Fibroblast of skin of left quadriceps (primary cell): ENCODE results near the gene MIPOL1.
A peak's percentile ranks its signal among the peaks of the same experiment; 100 is the strongest.
"Not testable (repeated sequence)": the region's sequence is repeated elsewhere in the genome, so short reads cannot be mapped to it uniquely, and the experiment has no call there.

ENCODE experiments used
- DNase-seq, 2 experiments: peaks; one replicate each; pipeline ENCODE4 v3.0.0-alpha.2; 2013; ENCODE audit warnings: low read depth in 2 of 2

Gene MIPOL1

DNA sequence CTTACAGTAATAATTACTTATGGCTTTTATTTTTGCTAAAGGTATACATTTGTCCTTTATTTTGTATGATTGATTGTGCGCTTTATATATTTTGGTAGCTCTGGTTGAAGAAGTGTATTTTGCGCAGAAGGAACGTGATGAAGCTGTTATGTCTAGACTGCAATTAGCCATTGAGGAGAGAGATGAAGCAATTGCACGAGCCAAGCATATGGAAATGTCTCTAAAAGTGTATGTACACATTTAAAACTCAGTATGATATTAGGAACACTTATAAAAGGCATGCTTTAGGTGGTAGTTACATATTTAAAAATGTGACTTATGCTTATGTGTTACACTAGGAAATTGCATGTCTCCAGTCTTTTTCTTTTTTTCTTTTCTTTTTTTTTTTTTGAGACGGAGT, 87.5 kb downstream of the MIPOL1 start:
- no peak for DNase-seq

DNA sequence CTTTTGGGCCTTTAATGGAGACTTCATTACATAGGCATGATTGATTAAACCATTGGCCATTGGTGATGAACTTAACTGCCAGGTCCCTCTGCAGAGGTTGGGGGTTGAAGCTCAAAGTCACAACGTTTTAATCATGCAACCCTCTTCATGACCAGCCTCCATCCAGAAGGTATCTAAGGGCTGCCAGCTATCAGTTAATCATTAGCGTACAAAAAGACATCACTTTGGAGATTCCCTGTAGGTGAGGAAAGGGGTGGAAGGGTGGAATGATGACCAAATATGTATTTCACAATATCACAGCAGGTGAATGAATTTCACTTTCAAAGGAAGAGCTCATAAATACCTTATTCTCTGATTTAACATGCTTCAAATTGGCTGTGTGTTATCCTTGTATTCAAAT, 92.0 kb downstream of the MIPOL1 start:
- DNase-seq: no peak

DNA sequence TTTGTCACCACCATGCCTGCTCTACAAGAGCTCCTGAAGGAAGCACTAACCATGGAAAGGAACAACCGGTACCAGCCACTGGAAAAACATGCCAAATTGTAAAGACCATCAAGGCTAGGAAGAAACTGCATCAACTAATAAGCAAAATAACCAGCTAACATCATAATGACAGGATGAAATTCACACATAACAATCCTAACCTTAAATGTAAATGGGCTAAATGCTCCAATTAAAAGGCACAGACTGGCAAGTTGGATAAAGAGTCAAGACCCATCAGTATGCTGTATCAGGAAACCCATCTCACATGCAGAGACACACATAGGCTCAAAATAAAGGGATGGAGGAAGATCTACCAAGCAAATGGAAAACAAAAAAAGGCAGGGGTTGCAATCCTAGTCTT, 97.5 kb downstream of the MIPOL1 start:
- not testable (repeated sequence) for DNase-seq

DNA sequence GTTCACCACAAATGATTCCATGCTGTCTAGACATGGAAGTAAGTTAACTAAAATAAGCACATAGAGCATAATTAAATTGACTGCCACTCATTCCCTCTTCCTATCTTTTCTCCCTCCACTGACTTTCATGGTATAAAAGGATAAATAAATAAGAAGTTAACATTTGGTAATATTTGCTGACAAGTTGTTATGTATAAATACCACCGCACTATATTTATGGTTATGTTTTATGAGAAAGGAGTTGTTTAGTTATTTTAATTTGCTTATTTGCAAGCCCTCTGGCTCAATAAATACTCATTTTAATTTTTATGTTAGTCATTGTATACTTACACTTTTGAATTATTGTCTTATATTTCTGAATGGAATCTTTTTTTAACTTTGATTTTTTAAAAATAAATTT, 113.5 kb downstream of the MIPOL1 start:
- no peak for DNase-seq

DNA sequence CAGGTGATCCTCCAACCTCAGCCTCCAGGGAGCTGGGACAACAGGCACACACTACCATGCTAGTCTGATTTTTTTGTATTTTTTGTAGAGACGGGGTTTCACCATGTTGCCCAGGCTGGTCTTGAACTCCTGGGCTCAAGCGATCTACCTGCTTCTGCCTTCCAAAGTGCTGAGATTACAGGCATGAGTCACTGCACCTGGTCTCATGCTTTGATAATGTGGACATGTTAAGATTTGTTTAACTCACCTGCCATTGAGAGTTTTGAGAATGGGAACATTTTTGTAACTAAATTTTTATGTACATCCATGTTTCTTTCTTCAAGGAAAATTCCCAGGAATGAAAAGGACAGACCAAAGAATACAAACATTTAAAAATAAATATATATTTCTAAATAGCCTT, 121.2 kb downstream of the MIPOL1 start:
- DNase-seq: no peak

DNA sequence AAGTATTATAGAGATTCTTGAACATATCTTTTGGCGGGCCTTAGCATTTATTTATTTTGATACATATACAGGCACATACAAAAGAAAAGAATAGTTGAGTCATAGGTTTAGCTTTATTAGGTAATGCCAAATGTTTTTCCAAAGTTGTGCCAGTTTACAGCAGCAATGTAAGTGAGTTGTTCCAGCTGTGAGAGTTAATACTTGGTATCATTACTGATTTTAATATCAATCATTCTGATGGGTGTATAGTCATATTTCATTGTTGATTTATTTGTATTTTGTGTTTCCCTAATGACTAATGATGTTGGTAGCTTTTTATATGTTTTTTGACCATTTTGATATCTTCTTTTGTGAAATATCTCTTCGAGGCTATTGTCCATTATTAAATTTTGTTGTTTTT, 122.4 kb downstream of the MIPOL1 start:
- DNase-seq: no peak

DNA sequence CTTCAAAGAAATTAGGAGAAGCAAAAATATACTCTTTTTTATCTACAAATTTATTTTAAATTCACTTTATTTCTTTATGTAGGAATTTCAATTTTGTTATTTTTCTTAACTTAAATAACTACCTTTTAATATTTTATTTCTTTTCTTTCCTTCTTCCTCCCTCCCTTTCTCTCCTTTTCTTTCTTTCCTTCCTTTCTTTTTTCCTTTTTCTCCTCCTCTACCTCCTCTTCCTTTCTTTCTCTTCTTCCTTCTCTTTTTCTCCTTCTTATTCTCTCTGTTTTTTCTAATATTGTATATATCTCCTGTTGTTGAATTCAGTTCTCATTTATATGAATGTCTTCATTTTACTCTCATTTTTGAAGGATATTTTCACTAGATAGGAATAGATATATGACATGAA, 127.6 kb downstream of the MIPOL1 start:
- no peak for DNase-seq

DNA sequence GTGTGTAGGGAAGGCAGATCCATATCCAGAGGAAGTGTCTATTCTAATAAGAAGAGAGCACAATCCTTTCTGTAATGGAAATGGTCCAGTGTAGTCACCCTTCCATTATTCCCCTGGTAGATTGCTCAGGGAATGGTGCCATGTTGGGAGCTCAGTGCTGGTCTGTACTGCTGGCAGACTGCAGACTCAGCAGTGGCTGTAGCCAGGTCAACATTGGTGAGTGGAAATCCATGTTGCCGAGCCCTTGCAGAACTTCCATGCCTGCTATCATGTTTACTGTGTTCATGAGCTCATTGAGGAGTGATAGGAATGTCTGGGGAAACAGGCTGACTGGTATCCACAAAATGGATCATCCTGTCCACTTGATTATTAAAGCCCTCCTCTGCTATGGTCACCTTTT, 128.7 kb downstream of the MIPOL1 start:
- no peak for DNase-seq

DNA sequence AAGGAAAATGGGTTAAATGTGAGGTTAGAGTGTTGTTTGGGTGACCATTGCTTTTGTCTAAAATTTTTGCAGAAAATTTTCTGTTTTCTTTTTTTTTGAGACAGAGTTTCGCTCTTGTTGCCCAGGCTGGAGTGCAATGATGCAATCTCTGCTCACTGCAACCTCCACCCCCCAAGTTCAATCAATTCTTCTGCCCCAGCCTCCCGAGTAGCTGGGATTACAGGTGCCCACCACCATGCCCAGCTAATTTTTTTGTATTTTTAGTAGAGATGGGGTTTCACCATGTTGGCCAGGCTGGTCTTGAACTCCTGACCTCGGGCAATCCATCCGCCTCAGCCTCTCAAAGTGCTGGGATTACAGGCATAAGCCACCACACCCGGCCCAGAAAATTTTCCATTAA, 130.2 kb downstream of the MIPOL1 start:
- DNase-seq: not testable (repeated sequence)

DNA sequence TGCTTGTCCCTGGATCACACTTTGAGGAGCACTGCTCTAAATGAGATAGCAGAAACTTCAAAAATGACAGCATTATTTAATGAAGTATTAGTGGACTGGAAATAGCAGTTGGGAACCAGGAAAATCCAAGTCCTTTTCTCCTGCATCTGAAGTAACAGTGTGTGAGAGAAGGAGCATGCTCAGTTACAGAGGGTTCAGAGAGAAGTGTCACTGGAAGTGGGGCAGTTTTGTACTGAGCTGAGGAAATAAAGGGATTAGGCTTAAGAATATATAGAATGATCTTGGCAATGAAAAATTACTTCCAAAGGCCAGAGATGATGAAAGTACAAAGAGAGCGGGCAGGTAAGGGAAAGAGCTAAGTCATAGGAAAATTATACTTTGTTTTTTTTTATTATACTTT, 130.9 kb downstream of the MIPOL1 start:
- DNase-seq: no peak

DNA sequence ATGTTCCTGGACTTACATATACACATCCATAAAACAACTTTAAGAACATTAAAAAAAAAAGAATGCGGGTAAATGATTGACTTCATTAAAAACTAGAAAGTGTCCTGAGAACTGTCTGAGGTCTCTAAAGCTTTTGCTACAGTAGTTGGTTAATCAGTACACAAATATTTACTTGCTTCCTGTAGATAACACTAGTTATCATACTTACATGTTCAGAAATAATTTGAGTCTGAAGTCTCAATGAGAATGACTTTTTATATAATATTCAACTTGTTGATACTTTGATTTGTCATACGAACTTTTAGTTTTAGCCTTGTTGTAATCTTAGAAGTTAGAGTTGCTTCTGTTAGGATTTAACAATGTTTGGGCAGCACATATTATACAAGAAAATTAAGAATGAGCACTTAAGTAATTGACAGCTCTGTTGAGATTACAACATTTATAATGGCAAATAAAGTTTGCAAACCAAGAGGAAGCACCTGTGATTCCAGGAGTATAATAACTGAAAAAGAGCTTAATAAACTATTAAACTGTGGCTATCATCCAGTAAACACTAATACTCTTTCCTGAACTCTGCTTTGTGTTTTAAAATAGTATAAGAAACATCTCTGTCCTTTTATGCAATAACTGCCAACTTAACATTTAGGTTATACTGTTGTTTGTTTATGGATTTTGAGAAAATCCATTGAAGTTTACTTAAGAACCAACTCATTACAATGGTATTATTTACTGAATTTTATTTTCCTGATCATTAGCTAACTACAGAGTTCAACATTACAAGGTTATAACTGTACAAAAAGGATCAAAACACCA, 131.7 kb downstream of the MIPOL1 start:
- DNase-seq: no peak

DNA sequence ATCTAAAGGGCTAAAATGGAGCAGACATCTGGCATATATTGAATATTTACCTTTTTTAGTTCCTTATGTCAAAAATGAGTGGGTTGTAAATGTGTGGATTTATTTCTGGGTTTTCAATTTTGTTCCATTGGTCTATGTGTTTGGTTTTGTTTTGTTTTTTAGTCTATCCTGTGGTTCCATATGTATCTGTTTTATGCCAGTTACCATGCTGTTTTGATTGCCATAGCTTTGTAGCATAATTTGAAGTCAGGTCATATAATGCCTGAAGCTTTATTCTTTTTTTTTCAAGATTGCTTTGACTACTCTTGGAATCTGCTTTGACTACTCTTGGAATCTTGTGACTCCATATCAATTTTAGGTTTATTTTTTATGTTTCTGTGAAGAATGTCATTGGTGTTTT, 133.2 kb downstream of the MIPOL1 start:
- no peak for DNase-seq

DNA sequence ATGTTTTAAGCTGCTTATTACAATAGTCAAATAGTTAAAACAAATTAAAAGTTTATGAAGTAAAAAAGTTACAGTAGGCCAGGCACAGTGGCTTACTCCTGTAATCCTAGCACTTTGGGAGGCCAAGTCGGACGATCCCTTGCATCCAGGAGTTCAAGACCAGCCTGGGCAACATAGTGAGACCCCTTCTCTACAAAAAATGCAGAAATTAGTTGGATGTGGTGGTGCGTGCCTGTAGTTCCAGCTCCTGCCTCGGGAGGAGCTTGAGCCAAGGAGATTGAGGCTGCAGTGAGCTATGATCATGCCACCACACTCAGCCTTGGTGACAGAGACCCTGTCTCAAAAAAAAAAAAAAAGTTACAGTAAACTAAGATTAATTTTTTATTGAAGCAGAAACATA, 142.6 kb downstream of the MIPOL1 start:
- no peak for DNase-seq

DNA sequence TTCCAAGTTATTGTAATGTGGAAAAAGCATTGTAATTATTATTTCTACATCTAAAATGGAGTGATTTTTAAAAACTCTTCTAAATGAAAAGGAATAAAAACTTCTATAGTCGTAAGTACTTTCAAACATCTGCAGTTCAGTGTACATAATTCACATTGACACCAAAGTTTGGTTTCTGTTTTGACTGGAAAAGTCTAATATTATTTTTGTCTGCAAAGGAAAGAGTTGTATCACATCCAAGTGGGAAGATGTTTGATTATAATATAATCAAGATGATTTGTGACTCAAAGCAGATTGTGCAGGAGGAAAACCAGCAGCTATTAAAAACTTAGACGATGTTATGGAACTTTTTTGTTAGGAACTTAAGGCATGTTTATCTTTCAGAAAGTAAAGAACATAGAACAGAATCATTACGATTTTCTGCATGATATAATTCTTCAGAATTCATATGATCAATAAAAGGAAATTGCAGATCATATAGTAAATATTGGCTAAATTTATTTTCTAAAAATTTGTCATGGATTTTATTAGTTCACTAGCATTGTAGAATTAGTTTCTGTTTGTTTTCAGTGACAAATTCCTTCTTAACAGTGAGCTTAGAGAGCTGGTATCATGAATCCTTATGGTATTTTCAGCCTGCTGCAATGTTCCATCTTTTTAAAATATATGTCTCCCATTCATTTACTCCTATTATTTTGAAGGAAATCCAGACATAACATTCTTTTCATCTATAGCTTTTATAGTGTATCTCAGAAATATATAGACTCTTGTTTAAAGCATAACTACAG, 145.8 kb downstream of the MIPOL1 start:
- peak; percentile 11 to 13 for DNase-seq

DNA sequence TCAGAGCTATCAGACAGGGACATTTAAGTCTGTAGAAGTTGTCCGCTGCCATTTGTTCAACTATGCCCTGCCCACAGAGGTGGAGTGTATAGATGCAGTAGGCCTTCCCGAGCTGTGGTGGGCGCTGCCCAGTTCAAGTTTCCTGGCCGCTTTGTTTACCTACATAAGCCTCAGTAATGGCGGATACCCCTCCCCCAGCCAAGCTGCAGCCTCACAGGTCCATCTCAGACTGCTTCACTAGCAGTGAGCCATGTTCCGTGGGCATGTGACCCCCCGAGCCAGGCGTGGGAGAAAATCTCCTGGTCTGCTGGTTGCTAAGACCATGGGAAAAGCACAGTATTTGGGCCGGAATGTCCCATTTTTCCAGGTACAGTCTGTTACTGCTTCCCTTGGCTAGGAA, 165.9 kb downstream of the MIPOL1 start:
- no peak for DNase-seq

DNA sequence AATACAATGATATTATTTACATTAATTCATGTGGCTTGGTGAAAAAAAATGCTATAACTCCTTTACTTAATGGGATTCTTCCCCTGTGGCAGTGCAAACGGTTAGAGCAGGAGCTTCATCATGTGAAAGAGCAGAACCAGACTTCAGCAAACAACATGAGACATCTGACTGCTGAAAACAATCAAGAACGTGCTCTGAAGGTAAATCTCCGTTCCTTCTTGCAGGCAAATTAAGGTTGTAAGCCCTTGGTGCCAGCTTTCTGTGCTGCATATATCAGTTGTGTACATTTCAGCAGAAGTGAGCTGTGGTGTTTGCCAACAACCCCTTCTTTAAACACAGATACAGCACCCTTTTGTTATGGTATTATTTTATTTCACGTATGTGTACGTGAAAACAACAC, 171.7 kb downstream of the MIPOL1 start:
- no peak for DNase-seq

DNA sequence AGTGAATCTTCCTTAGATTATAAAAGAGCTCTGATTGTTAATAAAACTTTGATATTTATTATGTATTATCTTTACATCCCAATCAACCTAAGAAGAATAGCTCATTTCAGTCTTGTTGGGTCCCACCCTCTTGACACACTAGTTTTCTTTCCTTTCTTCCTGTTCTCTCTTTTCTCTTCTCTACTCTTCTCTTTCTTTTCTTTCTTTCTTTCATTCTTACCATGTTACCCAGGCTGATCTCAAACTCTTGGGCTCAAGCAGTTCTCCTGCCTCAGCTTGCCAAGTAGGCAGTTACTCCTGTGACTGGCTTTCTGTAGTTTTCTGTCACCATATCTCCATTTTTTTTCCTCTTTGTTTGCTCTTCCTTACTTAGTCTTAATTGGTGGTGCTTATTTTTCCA, 177.8 kb downstream of the MIPOL1 start:
- no peak for DNase-seq

DNA sequence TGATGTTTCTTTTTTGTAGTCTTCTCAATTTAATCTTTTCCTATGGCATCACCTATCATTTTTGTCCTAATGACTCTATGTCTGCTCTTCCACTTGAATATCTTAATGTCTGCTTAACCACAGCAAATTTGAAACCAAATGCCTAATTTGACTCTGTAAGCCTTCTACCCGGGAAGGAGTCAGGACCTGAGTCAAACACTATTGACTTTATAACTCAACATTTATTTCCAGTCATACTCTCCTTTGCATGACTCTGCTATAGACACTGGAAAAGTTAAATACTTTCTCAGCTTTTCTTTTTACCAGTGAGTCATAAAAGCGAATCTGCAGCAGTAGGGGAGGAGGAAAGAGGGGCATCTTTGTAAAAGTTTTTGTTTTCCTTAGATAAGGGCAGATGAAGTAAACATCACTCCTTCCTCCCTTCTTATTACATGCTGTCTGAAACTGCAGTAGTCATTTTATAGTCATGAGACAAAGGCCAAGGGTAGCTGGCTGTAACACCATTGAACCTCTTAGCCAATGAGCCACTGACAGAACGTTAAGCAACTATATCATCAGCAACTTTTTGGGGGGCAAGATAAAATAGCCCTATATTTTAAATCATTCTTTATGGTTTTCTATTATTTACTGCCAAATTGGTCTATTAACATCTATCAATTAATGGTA, 179.3 kb downstream of the MIPOL1 start:
- DNase-seq: no peak

DNA sequence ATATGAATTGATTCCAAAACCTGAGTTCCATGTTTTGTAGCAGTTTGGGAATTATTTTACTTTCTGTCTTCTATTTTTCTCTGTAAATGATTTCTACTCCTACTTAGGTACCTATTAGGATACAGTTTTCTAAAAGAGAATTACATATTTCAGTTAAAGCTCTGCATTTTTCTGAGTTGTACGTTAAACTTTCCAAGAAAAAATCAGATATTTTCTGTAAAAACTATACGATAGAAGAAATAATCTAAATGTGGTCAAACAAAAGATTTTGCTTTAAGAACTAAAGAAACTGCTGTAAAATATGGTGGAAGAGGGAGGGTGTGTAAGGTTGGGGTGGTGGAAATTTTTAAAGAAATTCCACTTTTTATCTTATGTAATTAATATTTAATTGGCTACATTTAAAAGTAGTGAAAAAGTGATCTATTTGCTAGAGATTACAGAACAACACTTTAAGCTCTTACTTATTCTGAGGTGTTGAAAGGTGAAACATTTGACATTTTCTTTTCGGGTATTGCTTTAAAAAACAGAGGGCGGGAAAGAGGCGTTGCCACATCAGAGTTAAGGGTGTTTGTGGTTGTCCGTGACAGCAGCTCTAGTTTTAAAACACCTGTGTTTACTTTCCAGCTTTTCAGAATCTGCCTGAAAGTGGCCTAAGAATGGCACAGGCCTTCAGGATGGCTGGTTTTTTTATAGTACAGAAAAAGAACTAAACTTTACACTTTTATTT, 187.3 kb downstream of the MIPOL1 start:
- no peak for DNase-seq

DNA sequence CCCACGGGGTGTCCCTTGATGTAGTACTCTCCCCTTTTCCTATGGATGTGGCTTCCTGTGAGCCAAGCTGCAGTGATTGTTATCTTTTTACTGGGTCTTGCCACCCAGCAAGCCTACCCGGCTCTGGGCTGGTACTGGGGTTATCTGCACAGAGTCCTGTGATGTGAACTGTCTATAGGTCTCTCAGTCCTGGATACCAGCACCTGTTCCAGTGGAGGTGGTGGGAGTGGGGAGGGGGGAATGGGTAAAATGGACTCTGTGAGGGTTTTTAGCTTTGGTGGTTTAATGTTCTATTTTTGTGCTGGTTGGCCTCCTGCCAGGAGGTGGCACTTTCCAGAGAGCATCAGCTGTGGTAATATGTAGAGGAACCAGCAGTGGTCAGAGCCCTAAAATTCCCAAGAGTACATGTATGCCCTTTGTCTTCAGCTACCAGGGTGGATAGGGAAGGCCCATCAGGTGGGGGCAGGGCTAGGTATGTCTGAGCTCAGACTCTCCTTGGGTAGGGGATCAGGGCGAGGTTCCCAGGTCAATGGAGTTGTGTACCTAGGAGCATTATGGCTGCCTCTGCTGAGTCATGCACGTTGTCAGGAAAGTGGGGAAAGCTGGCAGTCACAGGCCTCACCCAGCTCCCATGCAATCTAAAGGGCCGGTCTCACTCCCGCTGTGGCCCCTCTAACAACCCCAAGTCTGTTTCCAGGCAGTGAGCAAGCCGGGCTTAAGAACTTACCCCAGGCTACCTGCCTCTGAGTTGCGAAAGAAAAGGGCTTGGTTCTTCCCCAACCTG, 199.6 kb downstream of the MIPOL1 start:
- DNase-seq: not testable (repeated sequence)

DNA sequence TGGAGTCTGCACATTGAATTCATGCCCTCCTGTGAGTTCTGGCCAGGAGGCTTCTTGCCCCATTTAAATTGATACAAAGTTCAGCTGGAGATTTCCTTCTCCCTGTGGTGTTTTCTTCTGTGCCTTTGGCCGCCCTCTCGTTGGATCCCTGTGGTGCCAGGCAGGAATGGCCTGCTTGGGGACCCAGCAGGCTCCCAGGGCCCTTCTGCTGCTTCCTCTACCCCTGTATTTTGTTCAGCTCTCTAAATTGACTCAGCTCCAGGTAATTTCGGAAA, 200.1 kb downstream of the MIPOL1 start:
- DNase-seq: no peak

DNA sequence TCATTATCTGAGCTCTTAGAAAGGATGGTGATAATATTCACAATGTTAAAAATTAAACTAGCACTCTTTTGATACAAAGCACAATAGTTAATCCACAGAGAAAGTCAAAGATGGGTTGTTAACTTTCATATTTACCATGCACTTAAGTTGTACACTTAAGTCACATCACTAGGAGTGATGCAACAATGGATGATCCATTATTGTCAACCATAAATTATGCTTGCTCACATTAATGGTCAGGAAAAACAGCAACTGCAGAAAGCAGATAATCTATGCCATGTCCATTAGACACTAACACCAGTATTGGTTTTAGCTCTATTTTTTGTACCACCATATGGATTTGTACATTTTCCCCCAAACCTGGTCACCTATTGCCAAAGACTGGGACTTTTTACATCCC, 201.8 kb downstream of the MIPOL1 start:
- no peak for DNase-seq
